Spleen (tissue), 11 donors: ENCODE data around the gene PRKCE. TPM values are rescaled to one million over a fixed set of nuclear protein-coding genes. Genes with fewer than 3 reads are reported as not detected.

ENCODE experiments used
- DNase-seq: peaks from one replicate; pipeline ENCODE4 v3.0.0-alpha.2; 2020
- H3K27ac ChIP-seq, 8 donors: fragments of 200-600 bp; sonication (generic) in 7 of 8; 1 replicate in 4 of 8; 2 replicates in 4 of 8; pipeline versions ENCODE4 v1.5.0 to v1.8.0; 2016 to 2021; ENCODE audit warnings: inconsistent platforms in 4 of 8, mild to moderate bottlenecking in 4 of 8, moderate library complexity in 1 of 8
- H3K27me3 ChIP-seq, 7 donors: fragments of 200-600 bp; sonication (generic) in 6 of 7; replicated peaks in 1 of 7; 1 replicate in 4 of 7; 2 replicates in 3 of 7; pipeline versions ENCODE4 v1.5.0 to v1.8.0; 2016 to 2021; ENCODE audit warnings: inconsistent platforms in 3 of 7, mild to moderate bottlenecking in 1 of 7
- H3K36me3 ChIP-seq, 6 donors: fragments of 200-600 bp; sonication (generic) in 5 of 6; 1 replicate in 4 of 6; 2 replicates in 2 of 6; pipeline versions ENCODE4 v1.5.0 to v1.8.0; 2016 to 2021; ENCODE audit warnings: inconsistent platforms in 2 of 6
- H3K4me1 ChIP-seq, 6 donors: fragments of 200-600 bp; sonication (generic) in 5 of 6; 1 replicate in 3 of 6; 2 replicates in 3 of 6; pipeline versions ENCODE4 v1.5.0 to v1.8.0; 2016 to 2021; ENCODE audit warnings: inconsistent platforms in 3 of 6
- H3K4me3 ChIP-seq, 8 donors: fragments of 200-600 bp; sonication (generic) in 7 of 8; 1 replicate in 4 of 8; 2 replicates in 4 of 8; pipeline versions ENCODE4 v1.5.0 to v1.8.0; 2016 to 2021; ENCODE audit warnings: inconsistent platforms in 4 of 8, mild to moderate bottlenecking in 4 of 8, moderate library complexity in 2 of 8
- H3K9me3 ChIP-seq, 8 donors: fragments of 200-600 bp; sonication (generic) in 7 of 8; 1 replicate in 4 of 8; 2 replicates in 4 of 8; pipeline versions ENCODE4 v1.5.0 to v1.8.0; 2016 to 2021; ENCODE audit warnings: inconsistent platforms in 4 of 8
- POLR2A ChIP-seq, 3 donors: fragments of 450-650 bp; IDR thresholded peaks; one replicate each; pipeline ENCODE4 v1.5.1; 2017; ENCODE audit warnings: antibody characterized with exemption in 3 of 3, mild to moderate bottlenecking in 1 of 3
- POLR2AphosphoS5 ChIP-seq, 3 donors: sonication (generic); formaldehyde crosslinking; IDR thresholded peaks; one replicate each; pipeline ENCODE4 v1.5.1; 2017; ENCODE audit warnings: antibody characterized with exemption in 3 of 3
- WGBS, 5 donors: extraction: QIAGEN DNeasy Blood & Tissue Kit in 3 of 5; methylation state at CpG; one replicate each; pipeline versions ENCODE4 v1.1.5 to v1.1.7; 2013 to 2018; 5-methylcytosine and 5-hydroxymethylcytosine counted together
- intact Hi-C: fragments of 100-400 bp; cut with DNase I; formaldehyde crosslinking; loops from one replicate; pipeline ENCODE4 v1.15.0; 2023; ENCODE audit warnings: low total_unique reads
- polyA plus RNA-seq, 3 donors: library from polyadenylated mRNA; stranded (reverse); fragments of 200-250 nt; gene quantifications; one replicate each; pipeline ENCODE4 v1.2.1, GENCODE V29; 2013
- total RNA-seq, 7 donors: library from RNA; depleted of rRNA in 3 of 7; stranded (reverse); fragments of >200 nt in 3 of 7; fragmentation: NEBNext Ultra II Directional in 4 of 7; extraction: Animal tissue kit (Norgen Biotek cat#: 25700) in 4 of 7; gene quantifications; one replicate each; pipeline versions ENCODE4 v1.1.0 to v1.2.1, GENCODE V29; 2016 to 2021
- TF ChIP-seq, protein P1 (sequence below), 11 experiments: fragments of 200-600 bp in 7 of 11; fragments of 450-650 bp in 4 of 11; sonication (generic) in 4 of 11; IDR thresholded peaks in 8 of 11; conservative IDR thresholded peaks in 3 of 11; 1 replicate in 7 of 11; 2 replicates in 4 of 11; pipeline versions ENCODE4 v1.4.0 to v1.8.0; 2016 to 2021; ENCODE audit warnings: antibody characterized with exemption in 11 of 11, inconsistent platforms in 4 of 11, mild to moderate bottlenecking in 1 of 11
- donor health status: healthy with polysubstance abuse.
- donor health status: DM: no; HTN: no; CAD: no; lungs with moderate emphysema.
- donor health status: DM: no; HTN: no; CAD: no.
- donor health status: Bipolar disorder and iron deficiency.
- donor health status: healthy.
- donor health status: DM: no; HTN: no; CAD: no.
- donor health status: DM: yes; HTN: yes; CAD: no.

PRKCE gene
- total and polyA plus RNA-seq, 10 donors: 2.5 to 43.6 (median 18.8) TPM

DNA sequence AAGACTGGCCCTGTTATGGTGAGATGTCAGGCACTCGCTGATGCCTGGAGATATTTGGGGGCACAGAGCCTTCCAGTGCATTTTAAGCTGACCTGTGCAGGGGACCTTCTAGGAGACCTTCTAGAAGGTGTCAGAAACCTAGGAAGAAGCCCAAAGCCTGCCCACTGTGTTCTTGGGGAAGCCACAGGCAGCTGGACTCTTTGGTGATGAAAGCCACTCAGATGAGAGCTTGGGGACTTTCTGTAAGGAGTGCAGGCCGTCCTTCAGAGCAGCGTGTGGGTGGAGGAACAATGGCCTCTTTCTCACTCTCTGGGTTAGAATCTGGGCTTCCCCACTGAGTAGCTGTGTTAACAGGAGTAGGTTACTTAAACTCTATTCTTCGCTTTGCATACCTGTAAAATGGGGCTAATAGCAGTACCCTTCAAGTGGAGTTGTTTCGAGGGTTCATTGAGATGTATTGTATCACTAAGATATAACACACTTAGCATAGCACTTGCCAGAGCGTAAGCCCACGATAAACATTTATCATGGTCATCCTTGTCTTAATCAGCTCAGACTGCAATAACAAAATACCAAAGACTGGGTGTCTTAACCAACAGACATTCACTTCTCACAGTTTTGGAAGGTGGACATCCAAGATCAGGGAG lies 323.4 kb downstream of the PRKCE start:
- TF ChIP-seq, protein P1, sequence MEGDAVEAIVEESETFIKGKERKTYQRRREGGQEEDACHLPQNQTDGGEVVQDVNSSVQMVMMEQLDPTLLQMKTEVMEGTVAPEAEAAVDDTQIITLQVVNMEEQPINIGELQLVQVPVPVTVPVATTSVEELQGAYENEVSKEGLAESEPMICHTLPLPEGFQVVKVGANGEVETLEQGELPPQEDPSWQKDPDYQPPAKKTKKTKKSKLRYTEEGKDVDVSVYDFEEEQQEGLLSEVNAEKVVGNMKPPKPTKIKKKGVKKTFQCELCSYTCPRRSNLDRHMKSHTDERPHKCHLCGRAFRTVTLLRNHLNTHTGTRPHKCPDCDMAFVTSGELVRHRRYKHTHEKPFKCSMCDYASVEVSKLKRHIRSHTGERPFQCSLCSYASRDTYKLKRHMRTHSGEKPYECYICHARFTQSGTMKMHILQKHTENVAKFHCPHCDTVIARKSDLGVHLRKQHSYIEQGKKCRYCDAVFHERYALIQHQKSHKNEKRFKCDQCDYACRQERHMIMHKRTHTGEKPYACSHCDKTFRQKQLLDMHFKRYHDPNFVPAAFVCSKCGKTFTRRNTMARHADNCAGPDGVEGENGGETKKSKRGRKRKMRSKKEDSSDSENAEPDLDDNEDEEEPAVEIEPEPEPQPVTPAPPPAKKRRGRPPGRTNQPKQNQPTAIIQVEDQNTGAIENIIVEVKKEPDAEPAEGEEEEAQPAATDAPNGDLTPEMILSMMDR (IDR thresholded peaks at IDR 0.05 in 8 of 11, conservative IDR thresholded peaks at IDR 0.05 in 3 of 11): no peak
- TF ChIP-seq POLR2A (IDR thresholded peaks at IDR 0.05): no peak
- no peak for TF ChIP-seq POLR2AphosphoS5 (IDR thresholded peaks at IDR 0.05)
- DNase-seq: no peak
- no peaks in the 10 kb centered on the region for H3K4me1 ChIP-seq
- no peak overlapping the region for H3K27ac ChIP-seq
- no peaks in the 10 kb centered on the region for H3K27me3 ChIP-seq
- peaks cover 0 to 23% (median 0%) of the 10 kb centered on the region in 6 donors for H3K36me3 ChIP-seq
- H3K4me3 ChIP-seq: no peak overlapping the region
- intact Hi-C loops: no loop called here
- WGBS, 5 donors: 62 to 90% (median 84%) methylated on average over 7 of the region's 7 CpGs
- no peaks in the 10 kb centered on the region for H3K9me3 ChIP-seq

DNA sequence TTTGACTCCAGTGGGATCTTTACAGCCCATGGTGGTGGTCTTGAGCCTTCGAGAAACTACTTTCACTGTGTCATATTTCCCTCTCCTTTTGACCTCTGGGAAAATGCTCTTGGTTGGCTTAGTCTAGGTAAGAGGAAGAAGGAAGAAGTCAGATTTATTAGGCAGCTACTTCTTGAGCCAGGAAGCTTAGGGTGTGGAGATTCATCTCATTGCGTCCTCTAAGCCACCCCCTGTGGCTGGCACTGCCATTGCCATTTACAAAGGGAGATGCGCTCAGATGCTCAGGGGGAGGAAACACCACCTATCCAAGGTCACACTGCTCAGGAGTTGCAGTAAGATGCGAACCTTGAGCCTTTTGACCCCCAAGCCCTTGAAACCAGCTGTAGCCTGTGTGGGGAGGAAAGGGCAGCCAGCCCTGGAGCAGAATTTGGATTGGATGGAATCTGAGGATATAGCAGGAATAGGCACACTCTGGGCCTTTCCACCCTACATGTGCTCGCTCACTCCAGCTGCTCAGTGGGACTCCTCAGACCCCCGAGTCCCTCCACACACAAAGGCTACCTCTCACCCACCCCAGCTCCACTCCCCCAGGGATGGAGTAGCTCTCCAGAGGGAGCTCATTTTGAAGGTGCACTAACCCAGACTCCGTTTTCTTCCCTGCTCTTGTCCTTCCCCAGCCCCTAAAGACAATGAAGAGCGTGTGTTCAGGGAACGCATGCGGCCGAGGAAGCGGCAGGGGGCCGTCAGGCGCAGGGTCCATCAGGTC lies 324.5 kb downstream of the PRKCE start:
- Histone ChIP-seq H3K27ac (no peak overlapping the region), H3K27me3 (no peaks in the 10 kb centered on the region), H3K4me1 (no peaks in the 10 kb centered on the region), H3K4me3 (no peak overlapping the region), H3K36me3 (peaks cover 0 to 34% (median 0%) of the 10 kb centered on the region in 6 donors), H3K9me3 (no peaks in the 10 kb centered on the region)
- no peak for DNase-seq
- TF ChIP-seq, protein P1 (IDR thresholded peaks at IDR 0.05 in 8 of 11, conservative IDR thresholded peaks at IDR 0.05 in 3 of 11): no peak
- TF ChIP-seq POLR2A (IDR thresholded peaks at IDR 0.05) (no peak), POLR2AphosphoS5 (IDR thresholded peaks at IDR 0.05) (no peak)
- whole genome bisulfite sequencing, 5 donors: 81 to 93% (median 87%) methylated on average over 13 to 14 of the region's 14 CpGs
- intact Hi-C loops: no loop called here

DNA sequence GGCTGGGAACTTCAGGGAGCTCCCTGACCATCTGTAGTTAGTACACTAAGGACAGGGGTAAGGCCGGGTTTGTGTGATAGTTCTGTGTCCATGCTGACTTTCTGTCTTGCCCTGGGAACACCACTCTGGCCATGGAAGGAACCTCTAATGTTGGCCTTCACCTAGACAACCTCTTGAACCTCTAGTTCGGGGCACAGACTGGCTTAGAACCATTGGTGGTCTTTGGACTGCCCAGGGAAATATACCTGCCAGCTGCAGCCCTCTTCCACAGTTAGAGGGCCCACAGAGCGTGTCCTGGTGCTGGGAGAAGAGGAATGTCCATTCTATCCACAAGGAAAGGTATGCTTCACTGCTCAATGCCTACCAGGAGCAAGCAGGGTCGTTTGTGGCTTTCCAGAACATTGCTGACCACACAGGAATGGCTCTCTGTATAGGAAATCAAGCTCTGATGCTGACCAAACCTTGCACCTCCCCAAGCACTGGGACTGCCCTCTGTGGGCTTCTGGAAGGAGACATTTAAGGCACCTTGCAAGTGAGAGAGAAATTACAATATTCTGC lies 326.9 kb downstream of the PRKCE start:
- Histone ChIP-seq H3K9me3 (no peaks in the 10 kb centered on the region), H3K27ac (no peak overlapping the region), H3K27me3 (no peaks in the 10 kb centered on the region), H3K4me3 (no peak overlapping the region), H3K36me3 (peaks cover 0 to 58% (median 0%) of the 10 kb centered on the region in 6 donors), H3K4me1 (no peaks in the 10 kb centered on the region)
- TF ChIP-seq, protein P1 (IDR thresholded peaks at IDR 0.05 in 8 of 11, conservative IDR thresholded peaks at IDR 0.05 in 3 of 11): no peak
- no peak for TF ChIP-seq POLR2A (IDR thresholded peaks at IDR 0.05)
- no peak for DNase-seq
- 63 to 89% (median 85%) methylated on average over 4 of the region's 4 CpGs for WGBS, 5 donors
- intact Hi-C loops: no loop called here

DNA sequence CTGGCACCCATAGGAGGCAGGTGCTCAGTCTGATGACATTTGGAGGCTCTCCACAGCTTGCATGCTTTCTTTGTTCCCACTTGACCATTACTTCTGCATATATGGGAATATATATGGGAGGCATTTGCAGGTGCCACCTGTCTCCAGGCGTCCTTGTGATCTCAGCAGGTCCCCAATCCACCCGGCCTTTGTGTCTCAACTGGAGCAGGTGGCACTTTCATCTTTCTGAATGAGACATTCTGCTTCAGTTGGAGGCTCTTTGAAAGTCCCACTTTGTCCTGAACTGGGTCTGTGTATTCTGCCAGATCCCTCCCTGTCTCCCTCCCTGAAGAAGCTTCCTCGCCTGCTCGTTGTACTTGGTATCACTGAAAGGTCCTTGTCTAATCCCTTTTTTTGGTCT lies 327.6 kb downstream of the PRKCE start:
- H3K36me3 ChIP-seq: peaks cover 0 to 59% (median 0%) of the 10 kb centered on the region in 6 donors
- peaks cover 0 to under 1% (median 0%) of the 10 kb centered on the region in 6 donors for H3K4me1 ChIP-seq
- no peak overlapping the region for H3K4me3 ChIP-seq
- no peak for DNase-seq
- no peak for TF ChIP-seq POLR2A (IDR thresholded peaks at IDR 0.05)
- TF ChIP-seq POLR2AphosphoS5 (IDR thresholded peaks at IDR 0.05): no peak
- TF ChIP-seq, protein P1 (IDR thresholded peaks at IDR 0.05 in 8 of 11, conservative IDR thresholded peaks at IDR 0.05 in 3 of 11): no peak
- WGBS, 5 donors: 74 to 91% (median 89%) methylated on average over 4 of the region's 4 CpGs
- intact Hi-C loops: no loop called here
- H3K27ac ChIP-seq: no peak overlapping the region
- no peaks in the 10 kb centered on the region for H3K9me3 ChIP-seq
- H3K27me3 ChIP-seq: no peaks in the 10 kb centered on the region
